ENCODE results near the gene PRSS1. TPM values are rescaled to one million over a fixed set of nuclear protein-coding genes. Genes with fewer than 3 reads are reported as not detected.
"Not testable (repeated sequence)": the region's sequence is repeated elsewhere in the genome, so short reads cannot be mapped to it uniquely, and the experiment has no call there.

The PRSS1 gene
- total RNA-seq, 1 donor from 2014 or later, result not detected

GRCh38 chr7:142773937-142774744, 24.9 kb downstream of the PRSS1 start:
- TF ChIP-seq CTCF (IDR thresholded peaks at IDR 0.05; ENCODE audit: unreplicated experiment), result no peak
- H3K27me3 Mint-ChIP-seq (ENCODE audit: low read depth), result peaks cover 52% of the 10 kb centered on the region
- no peak overlapping the region for H3K27ac Mint-ChIP-seq

GRCh38 chr7:142774826-142775225, 25.6 kb downstream of the PRSS1 start:
- no peak for TF ChIP-seq CTCF (IDR thresholded peaks at IDR 0.05; ENCODE audit: unreplicated experiment)
- DNase-seq (ENCODE audit: low spot score in 2 of 2, unreplicated experiment in 2 of 2), result no peak
- Mint-ChIP-seq H3K9me3 (peaks cover 3% of the 10 kb centered on the region), H3K27ac (no peak overlapping the region), H3K27me3 (ENCODE audit: low read depth) (peaks cover 49% of the 10 kb centered on the region), H3K4me1 (no peaks in the 10 kb centered on the region), H3K4me3 (no peak overlapping the region), H3K36me3 (no peaks in the 10 kb centered on the region)

More at GRCh38 chr7:142773937-142774744, 24.9 kb downstream of the PRSS1 start:
- Mint-ChIP-seq H3K4me1 (no peaks in the 10 kb centered on the region), H3K9me3 (peaks cover 3% of the 10 kb centered on the region), H3K4me3 (no peak overlapping the region), H3K36me3 (no peaks in the 10 kb centered on the region)
- DNase-seq (ENCODE audit: low spot score in 2 of 2, unreplicated experiment in 2 of 2), result no peak

DNA sequence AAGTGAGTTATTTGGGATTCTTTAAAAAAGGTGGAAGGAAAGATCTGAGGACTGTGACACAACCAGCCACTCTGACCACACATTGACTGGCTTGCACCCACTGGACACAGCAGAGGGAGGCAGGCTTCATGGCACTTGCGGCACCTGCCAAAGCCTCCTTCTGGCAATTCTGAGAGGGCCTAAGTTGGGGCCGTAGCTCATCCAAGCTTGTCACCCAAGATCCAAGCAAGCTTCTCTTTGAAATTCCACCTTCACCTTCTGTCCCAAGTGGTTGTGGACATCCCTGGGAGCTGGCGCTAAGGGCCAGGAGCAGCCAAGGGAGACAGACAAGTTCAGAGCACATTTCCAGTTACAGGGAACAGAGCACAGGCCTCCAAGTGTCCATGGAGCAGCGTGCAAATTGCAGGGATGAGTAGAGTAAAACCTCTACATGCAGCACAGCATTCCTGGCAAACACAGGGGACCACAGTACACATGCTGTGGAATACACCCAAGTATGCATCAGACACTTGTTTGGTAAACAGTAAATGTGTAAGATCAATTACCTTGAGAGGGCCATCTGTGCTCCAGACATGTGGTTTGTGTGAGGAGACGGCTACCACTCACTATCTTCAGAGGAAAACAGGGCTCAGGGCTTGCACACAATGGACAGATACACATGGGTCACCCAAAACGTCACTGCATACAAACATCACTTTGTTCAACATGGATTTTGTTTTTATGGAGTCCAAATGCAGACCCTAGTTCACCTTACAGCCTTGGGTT, 26.3 kb downstream of the PRSS1 start:
- H3K4me3 Mint-ChIP-seq; DNase-seq (ENCODE audit: low spot score in 2 of 2, unreplicated experiment in 2 of 2); H3K27ac Mint-ChIP-seq; H3K4me1 Mint-ChIP-seq; H3K9me3 Mint-ChIP-seq; H3K36me3 Mint-ChIP-seq: not testable (repeated sequence)
- peaks cover 50% of the 10 kb centered on the region for H3K27me3 Mint-ChIP-seq (ENCODE audit: low read depth)

DNA sequence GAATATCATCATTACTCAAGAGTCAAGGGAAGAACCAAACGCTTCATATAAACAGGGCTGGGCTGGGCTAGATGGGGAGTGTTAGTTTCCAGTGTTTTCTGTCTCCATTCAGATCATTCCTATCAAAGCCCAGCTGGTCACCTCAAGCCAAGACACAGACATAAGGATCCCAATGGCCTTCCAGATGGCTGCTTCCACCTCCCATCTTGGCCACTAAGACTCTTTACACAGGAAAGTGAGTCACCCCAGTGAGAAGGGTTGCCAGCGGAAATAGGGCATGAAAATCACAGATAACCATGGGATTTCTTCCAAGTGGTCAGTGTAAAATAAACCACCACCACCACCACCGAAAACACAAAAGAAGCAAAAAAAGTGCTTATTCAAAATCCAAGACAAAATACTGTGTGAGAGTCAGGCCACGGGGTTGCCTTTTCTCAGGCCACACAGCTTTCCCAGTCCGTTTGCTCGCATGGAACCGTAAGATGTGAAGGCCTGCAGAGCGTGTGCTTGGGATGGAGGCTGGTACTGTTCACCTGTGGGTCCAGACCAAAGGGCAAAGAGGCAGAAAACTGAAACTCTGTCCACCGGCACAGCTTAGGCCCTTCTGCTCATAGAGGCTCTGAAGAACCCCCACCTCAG, 27.1 kb downstream of the PRSS1 start:
- Mint-ChIP-seq H3K9me3 (peaks cover 3% of the 10 kb centered on the region), H3K27me3 (ENCODE audit: low read depth) (peaks cover 48% of the 10 kb centered on the region), H3K27ac (no peak overlapping the region), H3K4me1 (no peaks in the 10 kb centered on the region), H3K36me3 (no peaks in the 10 kb centered on the region), H3K4me3 (no peak overlapping the region)
- DNase-seq (ENCODE audit: low spot score in 2 of 2, unreplicated experiment in 2 of 2), result no peak
- no peak for TF ChIP-seq CTCF (IDR thresholded peaks at IDR 0.05; ENCODE audit: unreplicated experiment)

DNA sequence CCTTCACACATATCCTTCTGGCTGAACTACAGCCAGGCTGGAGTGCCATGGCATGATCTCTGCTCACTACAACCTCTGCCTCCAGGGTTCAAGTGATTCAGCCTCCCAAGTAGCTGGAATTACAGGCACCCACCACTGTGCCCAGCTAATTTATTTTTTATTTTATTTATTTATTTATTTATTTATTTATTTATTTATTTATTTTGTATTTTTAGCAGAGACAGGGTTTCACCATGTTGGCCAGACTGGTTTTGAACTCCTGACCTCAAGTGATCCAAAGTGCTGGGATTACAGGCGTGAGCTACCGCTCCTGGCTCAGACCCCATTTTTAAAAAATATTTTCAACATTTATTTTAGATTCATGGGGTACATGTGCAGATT, 27.6 kb downstream of the PRSS1 start:
- not testable (repeated sequence) for H3K9me3 Mint-ChIP-seq; DNase-seq (ENCODE audit: low spot score in 2 of 2, unreplicated experiment in 2 of 2); H3K36me3 Mint-ChIP-seq; H3K4me1 Mint-ChIP-seq; H3K4me3 Mint-ChIP-seq; H3K27ac Mint-ChIP-seq
- peaks cover 50% of the 10 kb centered on the region for H3K27me3 Mint-ChIP-seq (ENCODE audit: low read depth)

DNA sequence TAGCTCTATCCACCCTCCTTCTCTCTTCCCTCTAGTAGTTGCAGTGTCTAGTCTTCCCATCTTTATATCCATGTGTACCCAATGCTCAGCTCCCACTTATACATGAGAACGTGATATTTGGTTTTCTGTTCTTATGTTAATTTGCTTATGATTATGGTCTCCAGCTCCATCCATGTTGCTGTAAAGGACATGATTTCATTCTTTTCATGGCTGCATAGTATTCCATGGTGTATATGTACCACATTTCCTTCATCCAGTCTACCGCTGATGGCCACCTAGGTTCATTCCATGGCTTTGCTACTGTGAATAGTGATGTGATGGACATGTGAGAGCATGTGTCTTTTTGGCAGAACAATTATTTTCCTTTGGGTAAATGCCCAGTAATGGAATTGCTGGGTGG, 28.0 kb downstream of the PRSS1 start:
- H3K4me1 Mint-ChIP-seq, result no peaks in the 10 kb centered on the region
- peaks cover 50% of the 10 kb centered on the region for H3K27me3 Mint-ChIP-seq (ENCODE audit: low read depth)
- no peak for DNase-seq (ENCODE audit: low spot score in 2 of 2, unreplicated experiment in 2 of 2)
- peaks cover 3% of the 10 kb centered on the region for H3K9me3 Mint-ChIP-seq
- H3K4me3 Mint-ChIP-seq, result no peak overlapping the region
- H3K27ac Mint-ChIP-seq, result no peak overlapping the region
- no peaks in the 10 kb centered on the region for H3K36me3 Mint-ChIP-seq
- TF ChIP-seq CTCF (IDR thresholded peaks at IDR 0.05; ENCODE audit: unreplicated experiment), result no peak
